Measurements from ENCODE around the gene NR6A1.

The NR6A1 gene

GRCh38 chr9:124688238-124688904 lies 82.7 kb downstream of the NR6A1 start:
- peak; percentile 31 for DNase-seq (ENCODE audit: low read depth)

DNA sequence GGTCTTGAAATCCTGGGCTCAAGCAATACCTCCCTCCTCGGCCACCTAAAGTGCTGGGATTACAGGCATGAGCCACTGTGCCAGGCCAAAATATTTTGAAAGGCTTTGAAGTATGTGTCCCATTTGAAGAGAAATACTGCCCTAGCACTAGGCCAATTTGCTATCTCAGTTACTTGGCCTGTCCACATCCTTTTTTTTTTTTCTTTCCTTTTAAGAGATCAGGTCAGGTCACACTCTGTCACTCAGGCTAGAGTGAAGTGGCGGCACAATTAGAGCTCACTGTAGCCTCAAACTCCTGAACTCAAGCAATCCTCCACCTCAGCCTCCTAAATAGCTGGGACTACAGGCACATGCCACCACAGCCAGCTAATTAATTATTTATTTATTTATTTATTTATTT lies 84.2 kb downstream of the NR6A1 start:
- no peak for DNase-seq (ENCODE audit: low read depth)

DNA sequence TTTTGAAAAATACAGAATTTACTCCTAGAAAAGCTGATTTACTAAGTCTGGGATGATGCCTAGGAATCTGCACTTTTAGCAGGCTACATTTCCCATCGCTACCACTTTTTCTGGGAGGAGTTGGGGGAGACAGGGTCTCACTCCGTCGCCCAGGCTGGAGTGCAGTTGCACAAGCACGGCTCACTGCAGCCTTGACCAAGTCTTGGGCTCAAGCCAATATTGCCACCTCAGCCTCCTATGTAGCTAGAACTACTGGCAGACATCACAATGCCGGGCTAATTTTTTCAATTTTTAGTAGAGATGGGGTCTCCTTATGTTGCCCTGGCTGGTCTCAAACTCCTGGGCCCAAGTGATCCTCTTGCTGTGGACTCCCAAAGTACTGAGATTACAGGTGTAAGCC lies 85.9 kb downstream of the NR6A1 start:
- peak; percentile 54 for DNase-seq (ENCODE audit: low read depth)

DNA sequence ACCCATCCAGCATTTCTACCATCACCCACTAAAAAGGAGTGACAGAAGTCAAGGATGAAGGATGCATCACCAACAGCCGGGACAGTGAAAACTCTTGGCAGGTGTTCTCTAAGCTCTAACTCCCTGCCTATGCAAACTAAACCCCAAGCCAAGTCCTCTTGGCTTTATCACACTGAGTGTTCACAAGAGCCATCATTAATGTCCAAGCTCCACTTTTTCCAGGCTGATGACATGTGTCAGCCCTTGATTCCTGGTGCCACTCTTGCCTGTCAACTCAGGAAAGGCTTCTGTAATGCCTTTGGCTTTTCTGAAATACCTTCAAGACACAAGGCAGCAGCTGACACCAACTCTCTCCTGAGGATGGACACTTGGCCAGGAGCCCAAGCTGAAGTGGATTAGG lies 86.9 kb downstream of the NR6A1 start:
- no peak for DNase-seq (ENCODE audit: low read depth)

GRCh38 chr9:124683043-124683442 lies 88.1 kb downstream of the NR6A1 start:
- no peak for DNase-seq (ENCODE audit: low read depth)

GRCh38 chr9:124680714-124681390 lies 90.3 kb downstream of the NR6A1 start:
- no peak for DNase-seq (ENCODE audit: low read depth)

GRCh38 chr9:124680049-124680448 lies 91.1 kb downstream of the NR6A1 start:
- no peak for DNase-seq (ENCODE audit: low read depth)

- DNase-seq (ENCODE audit: low read depth), result peak; percentile 29
These were observed 95.0 kb downstream of the NR6A1 start for GRCh38 chr9:124676159-124676551.

- no peak for DNase-seq (ENCODE audit: low read depth)
These were observed 95.6 kb downstream of the NR6A1 start for GRCh38 chr9:124675261-124676158.

- DNase-seq (ENCODE audit: low read depth), result no peak
These were observed 96.5 kb downstream of the NR6A1 start for GRCh38 chr9:124674651-124675050.

DNA sequence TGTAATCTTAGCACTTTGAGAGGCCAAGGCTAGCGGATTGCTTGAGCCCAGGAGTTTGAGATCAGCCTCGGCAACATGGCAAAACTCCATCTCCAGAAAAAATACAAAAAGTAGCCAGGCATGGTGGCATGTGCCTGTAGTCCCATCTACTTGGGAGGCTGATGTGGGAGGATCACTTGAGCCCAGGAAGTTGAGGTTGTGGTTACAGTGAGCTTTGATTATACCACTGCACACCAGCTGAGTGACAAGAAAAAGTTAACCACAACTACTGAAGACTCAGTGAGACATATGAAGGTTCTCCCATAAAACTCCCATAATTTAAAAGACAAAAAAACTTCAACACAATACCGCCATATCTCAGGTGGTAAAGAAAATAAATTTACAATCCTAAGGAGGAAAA lies 98.0 kb downstream of the NR6A1 start:
- no peak for DNase-seq (ENCODE audit: low read depth)

DNA sequence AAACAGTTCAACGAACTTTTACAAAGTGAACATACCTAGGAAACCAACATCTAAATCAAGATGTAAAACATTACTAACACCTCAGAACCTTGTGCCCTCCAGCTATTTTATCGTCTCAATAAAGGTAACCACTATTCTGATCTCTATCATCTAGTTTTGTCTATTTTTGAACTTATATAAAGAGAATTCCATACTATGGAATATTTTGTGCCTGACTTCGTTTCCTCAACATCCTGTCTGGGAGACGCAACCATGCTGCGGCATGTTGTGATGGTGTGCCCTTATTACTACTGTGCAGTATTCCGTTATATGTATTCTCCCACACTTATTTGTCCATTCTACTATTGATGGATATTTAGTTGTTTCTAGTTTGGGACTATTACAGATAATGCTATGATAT lies 99.2 kb downstream of the NR6A1 start:
- DNase-seq (ENCODE audit: low read depth), result no peak

GRCh38 chr9:124666642-124667041 lies 104.5 kb downstream of the NR6A1 start:
- DNase-seq (ENCODE audit: low read depth), result no peak

GRCh38 chr9:124665391-124666058 lies 105.6 kb downstream of the NR6A1 start:
- peak; percentile 61 for DNase-seq (ENCODE audit: low read depth)

GRCh38 chr9:124664143-124664542 lies 107.0 kb downstream of the NR6A1 start:
- DNase-seq (ENCODE audit: low read depth), result no peak

- no peak for DNase-seq (ENCODE audit: low read depth)
These were observed 107.8 kb downstream of the NR6A1 start for GRCh38 chr9:124663046-124663961.

DNA sequence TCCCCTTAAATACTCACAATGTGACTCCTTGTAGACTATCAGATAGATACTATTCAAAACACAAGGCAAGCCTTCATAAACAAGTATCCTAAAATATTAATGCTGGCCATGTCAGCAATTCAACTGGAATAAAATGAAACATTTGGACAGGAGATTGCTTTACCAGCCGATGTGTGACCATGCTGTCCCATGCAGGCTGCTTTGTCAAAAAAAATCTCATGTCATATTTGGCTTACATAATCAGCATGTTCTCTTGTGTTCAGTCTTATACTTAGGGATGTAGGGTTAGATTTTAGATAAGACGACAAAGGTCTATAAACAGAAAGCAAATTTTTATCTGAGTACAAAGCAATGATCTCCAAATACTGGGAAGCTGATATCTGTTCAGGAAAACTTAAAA lies 108.5 kb downstream of the NR6A1 start:
- no peak for DNase-seq (ENCODE audit: low read depth)

GRCh38 chr9:124661271-124661670 lies 109.8 kb downstream of the NR6A1 start:
- no peak for DNase-seq (ENCODE audit: low read depth)

DNA sequence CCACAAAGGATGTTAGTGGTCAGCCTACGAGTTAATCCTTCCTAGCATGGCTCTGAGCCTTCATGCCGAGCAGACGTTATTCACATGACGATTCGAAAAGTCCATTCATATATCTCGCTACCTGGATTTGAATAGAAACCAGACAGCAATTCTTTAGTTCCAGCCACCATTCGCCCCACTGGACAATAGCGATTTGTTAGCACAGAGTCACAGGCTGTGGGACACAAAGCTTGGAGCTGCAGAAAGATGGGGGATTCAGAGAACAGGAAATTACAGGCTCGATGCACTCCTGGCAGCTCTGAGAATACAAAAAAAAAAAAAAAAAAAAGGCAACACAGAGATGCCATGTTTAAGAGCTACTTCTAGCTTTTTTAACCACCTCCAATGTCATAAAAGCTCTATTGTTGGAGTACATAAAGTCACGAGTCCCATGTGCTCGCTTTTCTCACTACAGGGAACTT lies 110.7 kb downstream of the NR6A1 start:
- peak; percentile 69 for DNase-seq (ENCODE audit: low read depth)

- peak; percentile 86 for DNase-seq (ENCODE audit: low read depth)
These were observed 111.9 kb downstream of the NR6A1 start for GRCh38 chr9:124659099-124659659.
